K562 (cell line): ENCODE data around the gene ITPR2. TPM values are rescaled to one million over a fixed set of nuclear protein-coding genes. Genes with fewer than 3 reads are reported as not detected.

ENCODE experiments used
- ATF1 ChIP-seq, 2 experiments: fragments of 450-650 bp in 1 of 2; IDR thresholded peaks; 2 replicates each; pipeline ENCODE4 v1.6.1; 2016; ENCODE audit warnings: missing compliant biosample characterization in 1 of 2, missing genetic modification characterization in 1 of 2
- ATF7 ChIP-seq: fragments of 450-650 bp; IDR thresholded peaks from 2 replicates; pipeline ENCODE4 v1.7.1; 2014; ENCODE audit warnings: mild to moderate bottlenecking, moderate library complexity
- BRD4 ChIP-seq: fragments of 200-600 bp; sonication (generic); IDR thresholded peaks from 2 replicates; pipeline ENCODE4 v1.6.1; 2017; ENCODE audit warnings: inconsistent platforms
- E4F1 ChIP-seq: fragments of 250-450 bp; sonication (Bioruptor Pico); IDR thresholded peaks from 2 replicates; pipeline ENCODE4 v1.5.0; 2021; ENCODE audit warnings: mild to moderate bottlenecking, borderline replicate concordance
- JUND ChIP-seq, 2 experiments: IDR thresholded peaks; 2 replicates in 1 of 2; 3 replicates in 1 of 2; pipeline ENCODE4 v1.6.1; 2011; ENCODE audit warnings: borderline replicate concordance in 2 of 2, low read depth in 2 of 2, low read length in 2 of 2, improper control_type of control experiment in 1 of 2, missing biosample characterization in 1 of 2, missing genetic modification characterization in 1 of 2, missing genetic modification reagents in 1 of 2
- L3MBTL2 ChIP-seq: fragments of 450-650 bp; IDR thresholded peaks from 2 replicates; pipeline ENCODE4 v1.6.1; 2016; ENCODE audit warnings: mild to moderate bottlenecking, moderate library complexity
- MAZ ChIP-seq, 2 experiments: fragments of 450-650 bp in 1 of 2; sonication (generic) in 1 of 2; formaldehyde crosslinking; IDR thresholded peaks in 1 of 2; conservative IDR thresholded peaks in 1 of 2; 2 replicates each; pipeline versions ENCODE4 v1.4.0 to v1.5.0; 2020; ENCODE audit warnings: mild to moderate bottlenecking in 1 of 2, missing genetic modification reagents in 1 of 2
- MEF2D ChIP-seq: conservative IDR thresholded peaks from 2 replicates; pipeline ENCODE4 v1.6.1; 2016; ENCODE audit warnings: low read depth, missing genetic modification characterization, missing compliant biosample characterization
- PREB ChIP-seq: sonication (generic); formaldehyde crosslinking; IDR thresholded peaks from 2 replicates; pipeline ENCODE4 v1.8.1; 2023; ENCODE audit warnings: mild to moderate bottlenecking, missing genetic modification reagents
- ZFX ChIP-seq: sonication (generic); formaldehyde crosslinking; IDR thresholded peaks from 2 replicates; pipeline ENCODE4 v1.8.0; 2022; ENCODE audit warnings: mild to moderate bottlenecking, missing genetic modification reagents, moderate library complexity
- ZNF134 ChIP-seq: fragments of 250-450 bp; sonication (Bioruptor Pico); conservative IDR thresholded peaks from 2 replicates; pipeline ENCODE4 v1.4.0; 2020
- ZNF165 ChIP-seq: fragments of 250-450 bp; sonication (Bioruptor Pico); IDR thresholded peaks from 2 replicates; pipeline ENCODE4 v1.4.0; 2020; ENCODE audit warnings: borderline replicate concordance
- ZNF395 ChIP-seq: fragments of 200-800 bp; sonication (Bioruptor generic); IDR thresholded peaks from 2 replicates; pipeline ENCODE4 v1.6.1; 2017; ENCODE audit warnings: missing genetic modification characterization, missing compliant biosample characterization
- polyA plus RNA-seq, 8 experiments: library from polyadenylated mRNA; depleted of rRNA in 4 of 8; stranded (reverse) in 5 of 8; unstranded in 3 of 8; fragments of >200 nt; fragmentation: Nextera tagmentation in 2 of 8; fragmentation: Illumina TruSeq in 1 of 8; extraction: Ambion mirVana in 2 of 8; extraction: Trizol in 1 of 8; gene quantifications; 2 replicates each; pipeline versions ENCODE4 v1.2.1 to v1.2.3, GENCODE V29; 2011 to 2014; ENCODE audit warnings: inconsistent platforms in 1 of 8, missing spikeins in 1 of 8
- total RNA-seq, 7 experiments: library from RNA; depleted of rRNA in 6 of 7; stranded (reverse); fragments of >200 nt in 6 of 7; fragmentation: Illumina TruSeq in 2 of 7; extraction: Trizol in 2 of 7; gene quantifications; 2 replicates each; pipeline versions ENCODE4 v1.2.1 to v1.2.3, GENCODE V29; 2011 to 2021; ENCODE audit warnings: low replicate concordance in 1 of 7
- TF ChIP-seq, protein P1 (sequence below): fragments of 450-650 bp; IDR thresholded peaks from 2 replicates; pipeline ENCODE4 v1.6.1; 2017; ENCODE audit warnings: antibody characterized with exemption, mild to moderate bottlenecking

Gene ITPR2
- total and polyA plus RNA-seq, 9 of the 15 experiments (the other 6 are each of a cell fraction or from before 2014, with no cell fraction given) = 0.21 to 3.3 (median 0.95) TPM

DNA sequence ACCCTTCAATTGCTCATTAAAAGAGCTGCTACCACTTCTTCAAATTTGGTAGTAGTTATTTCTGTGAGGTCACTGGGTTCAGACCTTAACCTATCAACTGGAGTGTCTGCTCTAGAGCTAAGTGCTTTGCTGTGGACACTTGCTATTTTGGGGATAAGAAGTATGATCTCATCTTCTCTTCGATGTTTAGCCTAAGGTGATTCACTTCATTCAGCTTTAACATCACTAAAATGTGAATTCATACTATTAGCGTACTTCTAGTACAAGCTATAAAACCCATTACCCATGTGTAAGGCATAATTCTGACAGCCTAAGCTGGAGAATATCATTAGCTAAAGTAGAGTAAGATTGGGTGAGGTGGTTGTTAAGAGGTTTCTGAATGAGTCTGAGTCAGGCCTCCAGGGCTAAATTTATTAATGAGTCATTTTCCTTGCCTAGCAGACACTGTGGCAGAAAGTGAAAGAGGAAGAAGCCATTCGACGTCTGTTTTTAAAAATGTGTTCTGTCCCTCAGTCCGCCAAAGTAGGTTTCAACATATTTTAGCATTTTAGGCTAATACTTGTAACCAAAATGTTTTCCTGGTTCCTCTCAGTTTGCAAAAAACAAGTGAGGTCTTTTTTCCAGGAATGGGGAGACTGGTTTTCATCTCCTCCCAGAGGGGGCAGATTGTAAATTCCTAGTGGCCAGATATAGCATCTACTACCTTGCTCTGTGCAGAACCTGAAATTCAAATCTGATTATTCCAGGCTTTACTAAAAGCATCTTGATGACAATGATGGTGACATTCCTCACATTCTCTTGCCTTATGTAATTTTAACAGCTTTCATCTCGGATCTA, 534.0 kb downstream of the ITPR2 start (continued):
- TF ChIP-seq ZNF395 (CRISPR knock-in tag) (peak; percentile 42; the same call in 1 of the 2 replicates), ATF7 (peak; percentile 74; the same call in 1 of the 2 replicates), PREB (CRISPR knock-in tag) (no peak), JUND (IDR thresholded peaks at IDR 0.05; ENCODE audit: borderline replicate concordance, low read depth, low read length) (peak; percentile 78), JUND (tag; IDR thresholded peaks at IDR 0.05; ENCODE audit: borderline replicate concordance, low read depth, low read length) (peak; percentile 84; the same call in 2 of the 3 replicates), ZFX (CRISPR knock-in tag) (peak; percentile 42), ATF1 (CRISPR knock-in tag; IDR thresholded peaks at IDR 0.05) (no peak), ATF1 (tag; IDR thresholded peaks at IDR 0.05) (peak; percentile 37), ZNF134 (CRISPR knock-in tag) (no peak), MAZ (CRISPR knock-in tag; conservative IDR thresholded peaks at IDR 0.05 in 1 of 2, IDR thresholded peaks at IDR 0.05 in 1 of 2) (peak in 1 of 2 experiments; percentile 4; a peak in 1 of 4 replicates), E4F1 (no peak), MEF2D (tag) (peak; percentile 94), BRD4 (peak; percentile 63; the same call in 1 of the 2 replicates), ZNF165 (CRISPR knock-in tag) (no peak), L3MBTL2 (peak; percentile 76; the same call in 1 of the 2 replicates)
- TF ChIP-seq, protein P1, sequence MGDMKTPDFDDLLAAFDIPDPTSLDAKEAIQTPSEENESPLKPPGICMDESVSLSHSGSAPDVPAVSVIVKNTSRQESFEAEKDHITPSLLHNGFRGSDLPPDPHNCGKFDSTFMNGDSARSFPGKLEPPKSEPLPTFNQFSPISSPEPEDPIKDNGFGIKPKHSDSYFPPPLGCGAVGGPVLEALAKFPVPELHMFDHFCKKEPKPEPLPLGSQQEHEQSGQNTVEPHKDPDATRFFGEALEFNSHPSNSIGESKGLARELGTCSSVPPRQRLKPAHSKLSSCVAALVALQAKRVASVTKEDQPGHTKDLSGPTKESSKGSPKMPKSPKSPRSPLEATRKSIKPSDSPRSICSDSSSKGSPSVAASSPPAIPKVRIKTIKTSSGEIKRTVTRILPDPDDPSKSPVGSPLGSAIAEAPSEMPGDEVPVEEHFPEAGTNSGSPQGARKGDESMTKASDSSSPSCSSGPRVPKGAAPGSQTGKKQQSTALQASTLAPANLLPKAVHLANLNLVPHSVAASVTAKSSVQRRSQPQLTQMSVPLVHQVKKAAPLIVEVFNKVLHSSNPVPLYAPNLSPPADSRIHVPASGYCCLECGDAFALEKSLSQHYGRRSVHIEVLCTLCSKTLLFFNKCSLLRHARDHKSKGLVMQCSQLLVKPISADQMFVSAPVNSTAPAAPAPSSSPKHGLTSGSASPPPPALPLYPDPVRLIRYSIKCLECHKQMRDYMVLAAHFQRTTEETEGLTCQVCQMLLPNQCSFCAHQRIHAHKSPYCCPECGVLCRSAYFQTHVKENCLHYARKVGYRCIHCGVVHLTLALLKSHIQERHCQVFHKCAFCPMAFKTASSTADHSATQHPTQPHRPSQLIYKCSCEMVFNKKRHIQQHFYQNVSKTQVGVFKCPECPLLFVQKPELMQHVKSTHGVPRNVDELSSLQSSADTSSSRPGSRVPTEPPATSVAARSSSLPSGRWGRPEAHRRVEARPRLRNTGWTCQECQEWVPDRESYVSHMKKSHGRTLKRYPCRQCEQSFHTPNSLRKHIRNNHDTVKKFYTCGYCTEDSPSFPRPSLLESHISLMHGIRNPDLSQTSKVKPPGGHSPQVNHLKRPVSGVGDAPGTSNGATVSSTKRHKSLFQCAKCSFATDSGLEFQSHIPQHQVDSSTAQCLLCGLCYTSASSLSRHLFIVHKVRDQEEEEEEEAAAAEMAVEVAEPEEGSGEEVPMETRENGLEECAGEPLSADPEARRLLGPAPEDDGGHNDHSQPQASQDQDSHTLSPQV = peak; percentile 32; the same call in 1 of the 2 replicates
